Stimulated activated CD4-positive, alpha-beta T cell treated with anti-CD3 and anti-CD28 coated beads, Interleukin-12 subunit alpha, Interleukin-12 subunit beta, amount 100 ng/mL, for 4 hours (primary cell): ENCODE results near the gene LRRC10.

Experiments used
- DNase-seq: peaks from one replicate; pipeline ENCODE4 v3.0.0-alpha.2; 2020

Gene LRRC10

DNA sequence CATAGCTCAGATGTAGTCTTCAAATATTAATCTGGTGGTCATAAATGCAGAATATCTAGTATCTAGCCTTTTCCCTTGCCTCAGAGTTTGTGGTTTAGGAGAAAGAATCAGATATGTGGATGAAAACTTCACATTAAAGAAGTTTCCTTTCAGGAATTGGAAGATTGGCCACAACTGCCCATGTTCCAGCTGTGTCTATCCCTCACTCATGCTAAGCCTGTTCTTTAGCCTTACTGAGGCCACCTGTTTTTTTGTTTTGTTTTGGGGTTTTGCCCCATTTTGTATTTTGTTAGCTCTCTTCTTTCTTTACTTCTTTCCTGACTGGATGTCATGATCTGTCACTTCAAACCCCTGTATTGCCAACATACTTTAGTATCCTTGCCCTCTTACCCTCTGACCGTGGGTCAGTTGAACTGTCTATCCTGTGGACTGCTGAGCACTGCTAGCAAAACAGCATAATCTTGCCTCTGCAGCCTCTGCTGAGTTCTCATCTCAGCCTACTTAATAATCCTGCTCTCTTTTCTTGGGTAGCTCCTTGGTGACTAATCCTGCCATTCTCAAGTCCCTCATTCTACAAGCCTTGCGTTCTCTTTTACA lies 47.4 kb downstream of the LRRC10 start:
- no peak for DNase-seq
